Keratinocyte (primary cell): ENCODE data around the gene GPR183. TPM values are rescaled to one million over a fixed set of nuclear protein-coding genes. Genes with fewer than 3 reads are reported as not detected.

Source experiments
- DNase-seq: peaks from one replicate; pipeline ENCODE4 v3.0.0-alpha.2; 2011; ENCODE audit warnings: low read depth, missing footprints, low spot score
- FAIRE-seq: peaks from 2 replicates; lab custom pipeline; 2011; peaks lifted over from hg19 to GRCh38; lab: Jason Lieb, UNC
- H2AFZ ChIP-seq: 2 replicates; pipeline ENCODE4 v1.6.0; 2012; ENCODE audit warnings: low read length, control low read depth, inconsistent platforms; ENCODE audit not compliant: control insufficient read depth
- H3K27ac ChIP-seq: 2 replicates; pipeline ENCODE4 v1.5.1; 2011; ENCODE audit warnings: low read length; ENCODE audit not compliant: control insufficient read depth, insufficient read depth
- H3K27me3 ChIP-seq: 3 replicates; pipeline ENCODE4 v1.6.0; 2011; ENCODE audit warnings: low read length; ENCODE audit not compliant: control insufficient read depth, insufficient read depth; ENCODE audit errors: extremely low read depth
- H3K36me3 ChIP-seq, 2 experiments: 2 replicates in 1 of 2; 3 replicates in 1 of 2; pipeline ENCODE4 v1.5.1; 2011; ENCODE audit warnings: low read length in 2 of 2, mild to moderate bottlenecking in 1 of 2; ENCODE audit not compliant: control insufficient read depth in 2 of 2, insufficient read depth in 2 of 2; ENCODE audit errors: extremely low read depth in 1 of 2
- H3K4me1 ChIP-seq: 3 replicates; pipeline ENCODE4 v1.5.1; 2011; ENCODE audit warnings: low read length; ENCODE audit not compliant: control insufficient read depth, insufficient read depth; ENCODE audit errors: extremely low read depth
- H3K4me2 ChIP-seq: 3 replicates; pipeline ENCODE4 v1.6.0; 2011; ENCODE audit warnings: low read depth, low read length; ENCODE audit not compliant: control insufficient read depth, insufficient read depth; ENCODE audit errors: extremely low read depth
- H3K4me3 ChIP-seq, 3 experiments: fragments of 200-600 bp in 1 of 3; sonication (generic) in 1 of 3; 2 replicates in 2 of 3; 3 replicates in 1 of 3; pipeline ENCODE4 v1.5.1; 2011 to 2016; ENCODE audit warnings: low read length in 3 of 3, mild to moderate bottlenecking in 3 of 3, control low read depth in 2 of 3, inconsistent platforms in 1 of 3, low read depth in 1 of 3, mixed read lengths in 1 of 3, mixed run types in 1 of 3, moderate library complexity in 1 of 3; ENCODE audit not compliant: control insufficient read depth in 2 of 3, insufficient read depth in 2 of 3; ENCODE audit errors: extremely low read depth in 1 of 3
- H3K79me2 ChIP-seq: 2 replicates; pipeline ENCODE4 v1.6.0; 2012; ENCODE audit warnings: low read length; ENCODE audit not compliant: control insufficient read depth, insufficient read depth
- H3K9ac ChIP-seq: 3 replicates; pipeline ENCODE4 v1.6.0; 2011; ENCODE audit warnings: low read length; ENCODE audit not compliant: control insufficient read depth, insufficient read depth; ENCODE audit errors: extremely low read depth
- H3K9me1 ChIP-seq: 3 replicates; pipeline ENCODE4 v1.6.0; 2011; ENCODE audit warnings: low read length; ENCODE audit not compliant: control insufficient read depth, insufficient read depth; ENCODE audit errors: extremely low read depth
- H3K9me3 ChIP-seq: 2 replicates; pipeline ENCODE4 v1.5.1; 2012; ENCODE audit warnings: low read depth, low read length; ENCODE audit not compliant: control insufficient read depth
- H4K20me1 ChIP-seq: 3 replicates; pipeline ENCODE4 v1.6.0; 2011; ENCODE audit warnings: low read length; ENCODE audit not compliant: control insufficient read depth, insufficient read depth; ENCODE audit errors: extremely low read depth
- CTCF ChIP-seq, 3 experiments: IDR thresholded peaks in 1 of 3; conservative IDR thresholded peaks in 1 of 3; optimal IDR thresholded peaks in 1 of 3; 2 replicates in 2 of 3; 3 replicates in 1 of 3; pipeline versions ENCODE3 to v1.5.1; 2011; ENCODE audit warnings: low read length in 3 of 3, mild to moderate bottlenecking in 3 of 3, moderate library complexity in 2 of 3, control low read depth in 1 of 3, inconsistent platforms in 1 of 3; ENCODE audit not compliant: insufficient read depth in 2 of 3; ENCODE audit errors: extremely low read depth in 1 of 3
- EZH2 ChIP-seq: IDR thresholded peaks from one replicate; pipeline ENCODE4 v1.6.1; 2012; ENCODE audit warnings: inconsistent platforms, mild to moderate bottlenecking, low read length, moderate library complexity
- dilution Hi-C: fragments of 300-500 bp; cut with MboI; formaldehyde crosslinking; loops from one replicate; pipeline ENCODE4 v1.7.0; 2020; ENCODE audit warnings: low sequenced_read_pairs; ENCODE audit not compliant: extremely low pct_ligation_motif_present
- polyA plus RNA-seq, 5 experiments: library from polyadenylated mRNA; depleted of rRNA in 3 of 5; stranded (reverse) in 3 of 5; stranded (forward) in 1 of 5; unstranded in 1 of 5; fragments of >200 nt; gene quantifications; 1 replicate in 1 of 5; 2 replicates in 3 of 5; 3 replicates in 1 of 5; pipeline versions ENCODE4 v1.2.1 to v1.2.3, GENCODE V29; 2011 to 2012; ENCODE audit warnings: missing spikeins in 2 of 5, low read depth in 1 of 5, low replicate concordance in 1 of 5

GPR183 gene
- polyA plus RNA-seq, 1 donor (not counting 4 experiments of a cell fraction or from before 2014, with no cell fraction given): not detected

GRCh38 chr13:99263126-99263785 lies 43.9 kb downstream of the GPR183 start:
- Histone ChIP-seq H4K20me1 (no peaks in the 10 kb centered on the region), H3K4me1 (no peaks in the 10 kb centered on the region), H3K79me2 (peaks cover 5% of the 10 kb centered on the region), H3K4me2 (no peak overlapping the region), H3K9me3 (no peaks in the 10 kb centered on the region), H2AFZ (no peak overlapping the region), H3K9ac (no peak overlapping the region), H3K36me3 (peaks cover 3 to 5% of the 10 kb centered on the region in 2 experiments), H3K9me1 (no peaks in the 10 kb centered on the region), H3K4me3 (no peak overlapping the region), H3K27me3 (no peaks in the 10 kb centered on the region), H3K27ac (no peak overlapping the region)
- DNase-seq (no peak), FAIRE-seq (no peak)
- TF ChIP-seq EZH2 (no peak), CTCF (optimal IDR thresholded peaks at IDR 0.05 in 1 of 3, IDR thresholded peaks at IDR 0.05 in 1 of 3, conservative IDR thresholded peaks at IDR 0.05 in 1 of 3; ENCODE audit: extremely low read depth in 1 of 3, insufficient read depth in 2 of 3, low read length in 3 of 3) (no peak)
- dilution Hi-C loops: loop anchor here (10.0 kb wide), 1 partner anchor 88 kb away; no protein-coding TSS in a partner anchor

DNA sequence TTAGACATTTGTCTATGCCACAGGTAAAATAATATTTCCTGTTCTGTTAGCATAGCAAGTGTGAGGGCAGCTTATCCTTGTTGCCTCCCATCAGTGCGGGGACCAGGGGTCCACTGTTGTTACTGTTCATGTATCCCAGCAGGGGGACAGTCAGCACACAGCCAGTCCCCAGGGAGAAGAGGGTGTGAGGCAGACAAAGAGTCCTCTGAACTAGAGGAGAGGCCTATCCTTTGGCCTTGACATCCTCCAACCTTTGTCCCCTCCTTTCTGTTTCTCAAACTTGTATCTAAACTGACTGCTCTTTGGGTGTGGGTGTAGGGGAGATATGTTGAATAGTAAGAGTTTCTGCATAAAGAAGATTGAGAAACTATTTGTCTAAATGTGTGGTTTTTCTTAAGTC lies 46.1 kb downstream of the GPR183 start:
- Histone ChIP-seq H3K4me2 (no peak overlapping the region), H3K27me3 (no peaks in the 10 kb centered on the region), H3K9ac (no peak overlapping the region), H3K4me1 (no peaks in the 10 kb centered on the region), H2AFZ (no peak overlapping the region), H3K27ac (no peak overlapping the region), H3K79me2 (no peaks in the 10 kb centered on the region), H3K9me3 (no peaks in the 10 kb centered on the region), H3K9me1 (no peaks in the 10 kb centered on the region), H4K20me1 (no peaks in the 10 kb centered on the region), H3K4me3 (no peak overlapping the region), H3K36me3 (peaks cover 3 to 5% of the 10 kb centered on the region in 2 experiments)
- no peak for TF ChIP-seq EZH2
- no peak for TF ChIP-seq CTCF (optimal IDR thresholded peaks at IDR 0.05 in 1 of 3, IDR thresholded peaks at IDR 0.05 in 1 of 3, conservative IDR thresholded peaks at IDR 0.05 in 1 of 3; ENCODE audit: extremely low read depth in 1 of 3, insufficient read depth in 2 of 3, low read length in 3 of 3)
- FAIRE-seq: no peak
- dilution Hi-C loops: loop anchor here (10.0 kb wide), 1 partner anchor 86 kb away; no protein-coding TSS in a partner anchor
- no peak for DNase-seq
